Measurements from ENCODE around the gene AP2A1.

GRCh38 chr19:49805822-49806619 is 39.2 kb downstream of the AP2A1 start:
- TF ChIP-seq CTCF (IDR thresholded peaks at IDR 0.05 in 4 of 5, conservative IDR thresholded peaks at IDR 0.05 in 1 of 5) = no peak
- no peak for TF ChIP-seq POLR2A (IDR thresholded peaks at IDR 0.05)
